CMK (cell line): ENCODE results near the gene MRPL18.
A peak's percentile ranks its signal among the peaks of the same experiment; 100 is the strongest.
"Not testable (repeated sequence)": the region's sequence is repeated elsewhere in the genome, so short reads cannot be mapped to it uniquely, and the experiment has no call there.

Experiments used
- DNase-seq: peaks from one replicate; pipeline ENCODE4 v3.0.0-alpha.2; 2010; ENCODE audit warnings: low read depth

MRPL18 gene

DNA sequence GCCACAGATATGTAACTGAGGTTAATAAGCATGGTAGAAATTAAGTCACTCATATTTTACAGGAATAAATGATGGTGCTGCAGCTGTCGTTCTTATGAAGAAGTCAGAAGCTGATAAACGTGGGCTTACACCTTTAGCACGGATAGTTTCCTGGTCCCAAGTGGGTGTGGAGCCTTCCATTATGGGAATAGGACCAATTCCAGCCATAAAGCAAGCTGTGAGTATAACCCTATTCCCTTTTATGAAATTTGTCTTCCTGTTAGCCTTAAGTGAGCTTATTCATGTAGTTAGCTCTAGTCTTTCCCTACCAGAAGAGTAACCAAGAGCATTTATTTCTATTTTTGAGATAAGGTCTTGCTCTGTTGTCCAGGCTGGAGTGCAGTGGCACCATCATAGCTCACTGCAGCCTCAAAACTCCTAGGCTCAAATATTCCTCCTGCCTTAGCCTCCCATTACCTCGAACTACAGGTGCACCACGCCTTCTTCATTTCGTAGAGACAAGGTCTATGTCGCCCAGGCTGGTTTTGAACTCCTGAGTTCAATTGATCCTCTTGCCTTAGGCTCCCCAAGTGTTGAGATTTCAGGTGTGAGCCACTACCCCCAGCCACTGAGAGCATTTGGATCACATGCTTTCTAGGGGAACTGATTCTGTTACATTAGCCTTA is 12.9 kb upstream of the MRPL18 start:
- no peak for DNase-seq

DNA sequence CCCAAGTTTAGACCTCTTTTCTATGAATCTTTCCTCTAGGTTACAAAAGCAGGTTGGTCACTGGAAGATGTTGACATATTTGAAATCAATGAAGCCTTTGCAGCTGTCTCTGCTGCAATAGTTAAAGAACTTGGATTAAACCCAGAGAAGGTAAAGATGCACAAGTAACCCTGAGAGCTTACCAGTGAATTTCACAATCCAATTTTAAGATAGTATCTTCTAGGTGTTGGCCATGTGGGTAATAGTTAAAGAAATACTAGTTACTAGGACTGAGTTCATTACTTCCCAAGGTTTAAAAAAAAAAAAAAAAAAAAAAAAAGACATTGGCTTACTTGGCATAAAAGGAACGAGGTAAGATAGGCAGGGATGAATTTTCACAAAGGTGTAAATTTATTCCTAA is 12.1 kb upstream of the MRPL18 start:
- no peak for DNase-seq

- no peak for DNase-seq
These were observed 11.6 kb upstream of the MRPL18 start for GRCh38 chr6:159778542-159779103.

DNA sequence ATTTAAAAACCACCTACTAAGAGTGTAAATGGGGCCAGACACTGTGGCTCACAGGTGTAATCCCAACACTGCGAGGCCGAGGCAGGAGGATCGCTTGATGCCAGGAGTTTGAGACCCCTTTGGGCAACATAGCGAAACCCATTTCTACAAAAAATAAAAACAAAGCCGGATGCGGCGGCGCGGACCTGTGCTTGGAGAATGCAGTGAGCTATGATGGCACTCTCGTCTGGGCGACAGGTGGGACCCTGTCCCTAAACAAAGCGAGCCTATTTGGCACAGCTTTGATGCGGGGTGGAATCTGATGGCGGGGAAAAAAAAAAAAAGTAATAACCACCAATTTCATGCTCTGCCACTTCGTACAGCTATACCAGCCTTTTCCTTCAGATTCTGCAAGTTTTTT is 2.0 kb upstream of the MRPL18 start:
- DNase-seq, result no peak

DNA sequence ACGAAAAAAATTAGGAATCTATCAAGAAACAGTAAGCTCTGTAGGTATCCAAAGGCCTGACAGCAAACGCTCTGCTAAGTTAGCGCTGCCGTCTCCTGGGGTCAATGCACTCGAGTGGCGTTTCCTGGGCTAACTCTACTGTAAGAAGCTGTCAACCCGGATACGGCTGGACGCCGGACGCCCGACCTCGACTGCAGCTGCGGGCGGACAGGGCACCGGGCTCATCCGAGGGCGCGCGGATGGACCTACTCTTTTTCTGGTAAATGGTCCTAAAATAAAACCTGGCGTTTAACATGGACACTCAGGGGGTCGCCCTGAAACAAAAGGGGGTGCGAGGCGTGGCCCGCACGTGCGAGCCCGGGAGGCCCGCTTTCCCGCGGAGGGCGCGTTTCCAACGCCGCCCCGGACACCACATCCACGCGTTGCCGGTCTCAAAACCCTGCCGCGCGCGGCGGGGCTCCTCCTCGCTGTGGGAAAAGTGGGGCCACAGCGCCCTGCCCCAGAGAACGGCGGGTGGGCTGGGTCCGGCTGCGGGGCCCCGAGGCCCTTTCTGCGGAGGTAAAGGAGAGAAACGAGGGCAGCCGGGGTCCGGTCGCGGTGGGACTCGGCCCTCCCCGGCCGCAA is 1.4 kb upstream of the MRPL18 start:
- DNase-seq, result no peak

GRCh38 chr6:159789377-159790148 is 704 bp upstream of the MRPL18 start, which contains the start of gene TCP1:
TSS of gene TCP1 (minus strand) at chr6:159789602. CDS start at chr6:159789468, 134 bp downstream.
- peak; percentile 99 for DNase-seq

- no peak for DNase-seq
These were observed 810 bp downstream of the MRPL18 start for GRCh38 chr6:159790956-159791598.

- not testable (repeated sequence) for DNase-seq
These were observed 4.7 kb downstream of the MRPL18 start for GRCh38 chr6:159794976-159795375.

DNA sequence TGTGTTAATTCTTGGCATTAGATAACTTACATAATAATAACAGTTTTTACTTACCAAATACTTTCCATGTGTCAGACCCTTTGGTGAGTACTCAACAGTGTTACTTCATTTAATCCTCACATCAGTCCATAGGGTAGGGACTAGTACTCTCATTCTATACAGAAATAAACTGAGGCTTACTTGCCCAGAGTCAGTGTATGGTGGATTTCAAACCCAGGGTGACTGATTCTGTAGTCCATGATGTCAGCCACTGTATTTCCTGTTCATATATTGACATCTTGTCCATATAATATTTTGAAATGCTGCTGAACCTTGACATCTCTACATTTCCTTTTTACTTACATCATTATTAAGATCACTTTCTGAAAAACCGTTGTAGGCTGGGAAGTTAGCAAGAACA is 7.3 kb downstream of the MRPL18 start:
- no peak for DNase-seq

GRCh38 chr6:159800141-159800865 is 10.0 kb downstream of the MRPL18 start, which contains the start of gene PNLDC1:
TSS of gene PNLDC1 (plus strand) at chr6:159800276. CDS start at chr6:159800308, 32 bp downstream.
- no peak for DNase-seq

DNA sequence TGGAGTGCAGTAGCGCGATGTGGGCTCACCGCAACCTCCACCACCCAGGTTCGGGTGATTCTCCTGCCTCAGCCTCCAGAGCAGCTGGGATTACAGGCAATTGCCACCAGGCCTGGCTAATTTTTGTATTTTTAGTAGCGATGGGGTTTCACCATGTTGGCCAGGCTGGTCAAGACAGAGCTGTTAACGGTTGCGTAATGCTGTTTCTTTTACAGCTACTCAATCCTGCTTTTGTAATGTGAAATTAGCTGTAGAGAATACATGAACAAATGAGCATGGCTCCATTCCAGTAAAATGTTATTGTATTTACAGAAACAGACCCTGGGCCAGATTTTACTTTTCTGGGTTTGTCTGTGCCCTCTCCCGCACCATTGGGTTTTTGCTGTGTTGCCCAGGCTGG is 11.7 kb downstream of the MRPL18 start:
- no peak for DNase-seq

DNA sequence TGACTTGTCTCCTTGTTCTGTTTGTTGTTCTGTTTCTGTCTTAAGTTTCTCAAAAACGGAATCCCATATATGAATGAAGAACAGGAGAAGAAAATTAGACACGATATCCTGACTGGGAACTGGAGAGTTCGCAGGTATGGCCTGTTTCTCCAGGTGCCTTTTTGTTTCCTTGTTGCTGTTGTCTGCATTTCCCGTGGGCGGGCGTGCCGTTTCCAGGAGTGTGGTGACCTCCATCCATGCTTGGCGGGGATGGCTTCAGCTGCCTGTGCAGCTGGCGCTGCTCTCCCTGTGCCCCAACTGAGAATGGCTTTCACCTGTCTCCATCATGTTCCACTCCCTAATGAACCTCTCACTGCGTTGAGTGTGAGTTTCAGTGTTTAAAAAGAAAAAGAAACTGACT is 14.2 kb downstream of the MRPL18 start:
- no peak for DNase-seq

DNA sequence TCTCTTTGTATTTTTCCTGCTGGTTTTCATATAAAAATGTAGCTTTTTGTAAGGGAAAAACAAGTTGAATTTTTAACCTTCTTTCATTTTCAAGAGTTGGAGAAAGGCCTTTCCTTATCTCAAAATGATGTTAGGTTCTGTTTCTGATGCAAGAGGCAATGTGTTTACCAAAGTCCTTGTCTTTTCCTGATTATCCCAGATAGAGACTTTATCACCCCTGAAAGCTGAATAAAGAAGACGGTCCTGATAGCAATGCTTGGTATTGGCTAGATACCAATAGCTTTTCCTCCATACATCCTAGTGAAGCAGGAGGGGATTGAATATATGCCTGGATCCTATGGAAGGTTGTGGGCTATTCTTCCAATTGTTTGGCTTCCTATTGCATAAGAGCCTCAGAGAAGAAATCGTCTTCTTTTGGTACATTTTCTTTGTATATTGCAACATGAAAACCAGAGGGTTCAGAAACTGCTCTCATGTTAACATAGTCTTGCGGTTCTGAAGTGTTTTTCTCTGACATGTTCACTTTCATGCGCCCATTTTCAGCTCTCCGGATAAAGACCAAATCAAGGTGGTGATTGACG is 15.3 kb downstream of the MRPL18 start:
- no peak for DNase-seq

GRCh38 chr6:159806021-159806458 is 15.8 kb downstream of the MRPL18 start:
- DNase-seq, result no peak

DNA sequence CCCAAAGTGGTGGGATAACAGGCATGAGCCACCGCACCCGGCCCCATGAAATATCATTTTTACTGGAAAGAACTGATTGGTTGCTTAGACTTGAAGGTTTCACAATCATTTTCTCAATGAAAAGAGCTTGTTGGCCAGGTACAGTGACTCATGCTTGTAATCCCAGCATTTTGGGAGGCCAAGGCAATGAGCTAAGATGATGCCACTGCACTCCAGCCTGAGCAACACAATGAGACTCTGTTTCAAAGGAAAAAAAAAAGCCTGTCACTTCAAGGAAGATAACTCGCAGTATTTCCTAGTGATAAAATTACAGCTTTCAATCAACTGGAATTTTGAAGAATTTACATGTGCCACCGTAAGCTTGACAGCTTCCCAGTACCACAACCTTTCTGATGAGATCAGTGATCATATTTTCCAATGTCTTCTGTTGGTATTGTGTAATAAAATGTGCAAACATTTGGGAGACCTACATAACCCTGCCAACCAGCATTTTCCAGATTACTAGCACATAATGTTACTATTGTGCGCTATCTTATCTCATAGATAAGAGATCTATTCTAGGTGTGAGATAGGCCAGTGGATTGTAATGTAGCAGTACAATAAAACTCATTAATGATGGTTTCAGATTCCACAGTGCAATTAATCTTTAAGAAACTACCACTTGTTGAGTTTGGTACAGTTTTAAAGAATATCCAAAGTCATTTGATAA is 17.0 kb downstream of the MRPL18 start:
- no peak for DNase-seq

- DNase-seq, result no peak
These were observed 18.4 kb downstream of the MRPL18 start for GRCh38 chr6:159808647-159809046.

GRCh38 chr6:159809149-159809548 is 18.9 kb downstream of the MRPL18 start:
- DNase-seq, result no peak

DNA sequence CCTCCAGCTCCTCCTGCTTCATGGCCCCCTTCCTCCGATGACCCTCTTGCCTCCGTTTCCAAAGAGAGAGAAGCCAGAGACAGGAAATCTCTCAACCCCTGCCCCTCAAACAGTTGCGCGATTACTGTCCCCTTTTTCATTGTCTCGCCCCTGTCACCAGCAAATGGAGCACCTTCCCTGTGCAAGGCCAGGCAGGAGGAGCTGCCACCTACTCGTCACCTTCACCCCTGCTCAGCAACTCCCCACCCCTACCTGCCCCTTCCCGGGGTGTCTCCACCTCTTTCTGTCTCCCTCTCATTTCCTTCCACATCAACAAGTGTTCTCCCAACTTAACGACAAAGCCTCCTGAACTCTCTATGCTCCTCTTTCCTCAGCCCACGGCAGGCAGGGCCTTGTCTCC is 23.5 kb downstream of the MRPL18 start:
- no peak for DNase-seq

DNA sequence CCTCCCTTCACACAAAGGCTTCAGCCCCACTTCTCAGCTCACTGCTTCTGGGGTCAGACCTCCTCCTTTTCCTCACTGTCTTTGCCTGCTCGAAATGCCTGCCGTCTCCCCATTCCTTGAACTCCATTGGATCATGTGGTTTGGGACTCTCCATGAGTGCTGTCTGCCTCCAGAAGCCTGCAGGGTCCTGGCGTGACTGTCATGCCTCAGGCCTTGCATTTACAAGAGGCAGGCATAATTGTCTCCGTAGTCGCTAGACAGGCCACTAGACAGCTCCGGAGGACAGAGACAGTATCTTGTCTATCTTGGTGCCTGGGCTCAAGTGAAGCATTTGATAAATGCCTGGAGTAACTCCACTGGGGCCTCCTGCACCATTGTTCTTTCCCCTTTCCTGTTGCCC is 25.1 kb downstream of the MRPL18 start:
- no peak for DNase-seq

- DNase-seq, result not testable (repeated sequence)
These were observed 26.5 kb downstream of the MRPL18 start for GRCh38 chr6:159816775-159817174.
